ENCODE data around the gene SSH2. TPM values are rescaled to one million over a fixed set of nuclear protein-coding genes. Genes with fewer than 3 reads are reported as not detected.
A peak's percentile ranks its signal among the peaks of the same experiment; 100 is the strongest.

Gene SSH2
- total and polyA plus RNA-seq, 2 of the 13 experiments (the other 11 are each of a cell fraction or from before 2014, with no cell fraction given) = 6.0 to 6.4 TPM

DNA sequence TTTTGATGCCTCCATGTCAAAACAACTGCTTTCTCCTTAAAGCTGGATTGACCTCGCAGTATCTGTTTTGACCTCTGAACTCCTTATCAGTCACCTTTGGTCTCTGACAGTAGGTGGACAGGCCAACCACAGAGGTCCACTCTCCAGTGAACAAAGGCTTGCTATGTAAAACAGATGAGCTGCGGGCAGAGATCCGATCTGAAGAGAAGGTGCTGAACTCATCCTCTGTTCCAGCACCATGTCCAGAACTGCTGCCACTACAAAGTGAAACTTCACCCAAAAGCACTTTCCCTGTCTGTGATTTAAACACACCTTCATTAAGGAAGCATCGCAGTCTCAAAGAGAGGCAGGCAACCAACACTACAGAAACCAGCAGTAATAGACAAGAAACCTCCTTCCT is 190.0 kb downstream of the SSH2 start (continued):
- TF ChIP-seq SIX1 (CRISPR knock-in tag; IDR thresholded peaks at IDR 0.05; ENCODE audit: borderline replicate concordance) (peak; percentile 71), GATA4 (IDR thresholded peaks at IDR 0.05; ENCODE audit: borderline replicate concordance, low read depth) (peak; percentile 91; the same call in 1 of the 2 replicates), KLF11 (CRISPR knock-in tag; IDR thresholded peaks at IDR 0.05) (no peak), MBD4 (IDR thresholded peaks at IDR 0.05; ENCODE audit: borderline replicate concordance, low read length) (no peak), CBX1 (IDR thresholded peaks at IDR 0.05; ENCODE audit: low read depth) (no peak), ZNF816 (CRISPR knock-in tag; IDR thresholded peaks at IDR 0.05; ENCODE audit: borderline replicate concordance) (no peak), DPF2 (CRISPR knock-in tag; IDR thresholded peaks at IDR 0.05; ENCODE audit: borderline replicate concordance, low read depth) (peak; percentile 76), ZNF577 (CRISPR knock-in tag; IDR thresholded peaks at IDR 0.05; ENCODE audit: borderline replicate concordance, low read depth) (no peak), SUZ12 (IDR thresholded peaks at IDR 0.05; ENCODE audit: low read depth, low read length) (no peak), JARID2 (CRISPR knock-in tag; IDR thresholded peaks at IDR 0.05; ENCODE audit: insufficient replicate concordance) (no peak), ZNF331 (CRISPR knock-in tag; IDR thresholded peaks at IDR 0.05) (peak; percentile 91; the same call in 1 of the 2 replicates), IKZF1 (IDR thresholded peaks at IDR 0.05) (no peak), HNF4G (IDR thresholded peaks at IDR 0.05; ENCODE audit: borderline replicate concordance, low read depth, low read length) (peak; percentile 93), HNF4G (CRISPR knock-in tag; IDR thresholded peaks at IDR 0.05; ENCODE audit: borderline replicate concordance, low read depth) (peak; percentile 93), ZNF629 (CRISPR knock-in tag; conservative IDR thresholded peaks at IDR 0.05) (no peak), SAP130 (CRISPR knock-in tag; IDR thresholded peaks at IDR 0.05; ENCODE audit: low read depth) (peak; percentile 68), ZNF878 (CRISPR knock-in tag; IDR thresholded peaks at IDR 0.05) (0 out of 2 replicates have a peak, but pooled peaks have one; percentile 35), RCOR2 (CRISPR knock-in tag; IDR thresholded peaks at IDR 0.05) (peak; percentile 94), REL (CRISPR knock-in tag; conservative IDR thresholded peaks at IDR 0.05) (no peak), MED1 (CRISPR knock-in tag; IDR thresholded peaks at IDR 0.05) (peak; percentile 73), ZNF460 (CRISPR knock-in tag; IDR thresholded peaks at IDR 0.05; ENCODE audit: borderline replicate concordance) (no peak), MIER2 (CRISPR knock-in tag; IDR thresholded peaks at IDR 0.05) (0 out of 2 replicates have a peak, but pooled peaks have one; percentile 52), ZEB1 (IDR thresholded peaks at IDR 0.05; ENCODE audit: insufficient replicate concordance, low read depth) (peak; percentile 55)
- TF ChIP-seq, protein P1, sequence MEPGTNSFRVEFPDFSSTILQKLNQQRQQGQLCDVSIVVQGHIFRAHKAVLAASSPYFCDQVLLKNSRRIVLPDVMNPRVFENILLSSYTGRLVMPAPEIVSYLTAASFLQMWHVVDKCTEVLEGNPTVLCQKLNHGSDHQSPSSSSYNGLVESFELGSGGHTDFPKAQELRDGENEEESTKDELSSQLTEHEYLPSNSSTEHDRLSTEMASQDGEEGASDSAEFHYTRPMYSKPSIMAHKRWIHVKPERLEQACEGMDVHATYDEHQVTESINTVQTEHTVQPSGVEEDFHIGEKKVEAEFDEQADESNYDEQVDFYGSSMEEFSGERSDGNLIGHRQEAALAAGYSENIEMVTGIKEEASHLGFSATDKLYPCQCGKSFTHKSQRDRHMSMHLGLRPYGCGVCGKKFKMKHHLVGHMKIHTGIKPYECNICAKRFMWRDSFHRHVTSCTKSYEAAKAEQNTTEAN (CRISPR knock-in tag; conservative IDR thresholded peaks at IDR 0.05) = peak; percentile 72; the same call in 1 of the 2 replicates
- TF ChIP-seq, protein P2, sequence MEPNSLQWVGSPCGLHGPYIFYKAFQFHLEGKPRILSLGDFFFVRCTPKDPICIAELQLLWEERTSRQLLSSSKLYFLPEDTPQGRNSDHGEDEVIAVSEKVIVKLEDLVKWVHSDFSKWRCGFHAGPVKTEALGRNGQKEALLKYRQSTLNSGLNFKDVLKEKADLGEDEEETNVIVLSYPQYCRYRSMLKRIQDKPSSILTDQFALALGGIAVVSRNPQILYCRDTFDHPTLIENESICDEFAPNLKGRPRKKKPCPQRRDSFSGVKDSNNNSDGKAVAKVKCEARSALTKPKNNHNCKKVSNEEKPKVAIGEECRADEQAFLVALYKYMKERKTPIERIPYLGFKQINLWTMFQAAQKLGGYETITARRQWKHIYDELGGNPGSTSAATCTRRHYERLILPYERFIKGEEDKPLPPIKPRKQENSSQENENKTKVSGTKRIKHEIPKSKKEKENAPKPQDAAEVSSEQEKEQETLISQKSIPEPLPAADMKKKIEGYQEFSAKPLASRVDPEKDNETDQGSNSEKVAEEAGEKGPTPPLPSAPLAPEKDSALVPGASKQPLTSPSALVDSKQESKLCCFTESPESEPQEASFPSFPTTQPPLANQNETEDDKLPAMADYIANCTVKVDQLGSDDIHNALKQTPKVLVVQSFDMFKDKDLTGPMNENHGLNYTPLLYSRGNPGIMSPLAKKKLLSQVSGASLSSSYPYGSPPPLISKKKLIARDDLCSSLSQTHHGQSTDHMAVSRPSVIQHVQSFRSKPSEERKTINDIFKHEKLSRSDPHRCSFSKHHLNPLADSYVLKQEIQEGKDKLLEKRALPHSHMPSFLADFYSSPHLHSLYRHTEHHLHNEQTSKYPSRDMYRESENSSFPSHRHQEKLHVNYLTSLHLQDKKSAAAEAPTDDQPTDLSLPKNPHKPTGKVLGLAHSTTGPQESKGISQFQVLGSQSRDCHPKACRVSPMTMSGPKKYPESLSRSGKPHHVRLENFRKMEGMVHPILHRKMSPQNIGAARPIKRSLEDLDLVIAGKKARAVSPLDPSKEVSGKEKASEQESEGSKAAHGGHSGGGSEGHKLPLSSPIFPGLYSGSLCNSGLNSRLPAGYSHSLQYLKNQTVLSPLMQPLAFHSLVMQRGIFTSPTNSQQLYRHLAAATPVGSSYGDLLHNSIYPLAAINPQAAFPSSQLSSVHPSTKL (CRISPR knock-in tag; IDR thresholded peaks at IDR 0.05) = peak; percentile 95
- TF ChIP-seq, protein P3, sequence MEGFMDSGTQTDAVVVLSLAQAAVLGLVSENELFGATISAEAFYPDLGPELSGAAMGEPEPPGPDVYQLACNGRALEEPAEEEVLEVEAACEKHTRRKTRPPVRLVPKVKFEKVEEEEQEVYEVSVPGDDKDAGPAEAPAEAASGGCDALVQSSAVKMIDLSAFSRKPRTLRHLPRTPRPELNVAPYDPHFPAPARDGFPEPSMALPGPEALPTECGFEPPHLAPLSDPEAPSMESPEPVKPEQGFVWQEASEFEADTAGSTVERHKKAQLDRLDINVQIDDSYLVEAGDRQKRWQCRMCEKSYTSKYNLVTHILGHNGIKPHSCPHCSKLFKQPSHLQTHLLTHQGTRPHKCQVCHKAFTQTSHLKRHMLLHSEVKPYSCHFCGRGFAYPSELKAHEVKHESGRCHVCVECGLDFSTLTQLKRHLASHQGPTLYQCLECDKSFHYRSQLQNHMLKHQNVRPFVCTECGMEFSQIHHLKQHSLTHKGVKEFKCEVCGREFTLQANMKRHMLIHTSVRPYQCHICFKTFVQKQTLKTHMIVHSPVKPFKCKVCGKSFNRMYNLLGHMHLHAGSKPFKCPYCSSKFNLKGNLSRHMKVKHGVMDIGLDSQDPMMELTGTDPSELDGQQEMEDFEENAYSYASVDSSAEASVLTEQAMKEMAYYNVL (CRISPR knock-in tag; IDR thresholded peaks at IDR 0.05; ENCODE audit: borderline replicate concordance) = peak; percentile 95; the same call in 1 of the 2 replicates

All from HepG2 (cell line).